A673 (cell line): Measurements from ENCODE around the gene TMEM60.

ENCODE experiments used
- EZH2 ChIP-seq: fragments of 200-600 bp; sonication (generic); IDR thresholded peaks from 2 replicates; pipeline ENCODE4 v1.6.1; 2017; ENCODE audit warnings: borderline replicate concordance, low read depth, mild to moderate bottlenecking, mixed read lengths, antibody characterized with exemption, low read length; ENCODE audit not compliant: poor library complexity, severe bottlenecking
- TF ChIP-seq, protein P1 (sequence below): fragments of 300-800, 200-600 bp; sonication (generic); conservative IDR thresholded peaks from 2 replicates; pipeline ENCODE4 v1.5.1; 2017; ENCODE audit warnings: low read depth, mild to moderate bottlenecking, antibody characterized with exemption, low read length, moderate library complexity, mixed read lengths

DNA sequence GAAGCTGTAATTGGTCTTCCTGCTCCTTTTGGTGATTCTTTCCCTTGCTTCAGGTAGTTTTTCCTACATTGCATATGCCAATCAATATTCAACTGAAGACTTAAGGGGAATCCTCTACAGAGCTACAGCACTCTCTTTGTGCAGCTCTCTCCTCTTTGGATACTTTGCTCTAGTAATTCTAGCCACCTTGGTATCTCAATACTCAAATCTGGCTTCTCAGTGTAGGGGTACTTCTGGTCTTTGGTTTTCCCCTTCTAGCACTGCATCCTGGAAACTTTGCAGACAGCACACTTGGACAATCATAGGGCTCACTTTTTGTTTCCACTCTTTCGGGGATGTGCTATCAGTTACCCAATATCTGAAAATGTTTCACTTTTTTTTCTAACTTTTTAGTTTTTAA, 10.3 kb upstream of the TMEM60 start:
- TF ChIP-seq, protein P1, sequence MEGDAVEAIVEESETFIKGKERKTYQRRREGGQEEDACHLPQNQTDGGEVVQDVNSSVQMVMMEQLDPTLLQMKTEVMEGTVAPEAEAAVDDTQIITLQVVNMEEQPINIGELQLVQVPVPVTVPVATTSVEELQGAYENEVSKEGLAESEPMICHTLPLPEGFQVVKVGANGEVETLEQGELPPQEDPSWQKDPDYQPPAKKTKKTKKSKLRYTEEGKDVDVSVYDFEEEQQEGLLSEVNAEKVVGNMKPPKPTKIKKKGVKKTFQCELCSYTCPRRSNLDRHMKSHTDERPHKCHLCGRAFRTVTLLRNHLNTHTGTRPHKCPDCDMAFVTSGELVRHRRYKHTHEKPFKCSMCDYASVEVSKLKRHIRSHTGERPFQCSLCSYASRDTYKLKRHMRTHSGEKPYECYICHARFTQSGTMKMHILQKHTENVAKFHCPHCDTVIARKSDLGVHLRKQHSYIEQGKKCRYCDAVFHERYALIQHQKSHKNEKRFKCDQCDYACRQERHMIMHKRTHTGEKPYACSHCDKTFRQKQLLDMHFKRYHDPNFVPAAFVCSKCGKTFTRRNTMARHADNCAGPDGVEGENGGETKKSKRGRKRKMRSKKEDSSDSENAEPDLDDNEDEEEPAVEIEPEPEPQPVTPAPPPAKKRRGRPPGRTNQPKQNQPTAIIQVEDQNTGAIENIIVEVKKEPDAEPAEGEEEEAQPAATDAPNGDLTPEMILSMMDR = no peak
- no peak for TF ChIP-seq EZH2
